A673 (cell line): ENCODE measurements around the gene CREM. TPM values are rescaled to one million over a fixed set of nuclear protein-coding genes. Genes with fewer than 3 reads are reported as not detected.

Experiments used
- BruUV-seq: library from RNA; stranded (reverse); fragments of 400-500 nt; replicated peaks from 2 replicates; lab custom pipeline; 2021; lab: Mats Ljungman, UMichigan
- CTCF ChIA-PET: fragments of 300-600 bp; sonication (Branson Sonifier 250); formaldehyde crosslinking; loops from one replicate; lab custom pipeline; 2022; ENCODE audit warnings: antibody characterized with exemption; lab: Charles Lee
- POLR2A ChIA-PET: fragments of 300-600 bp; sonication (Branson Sonifier 250); formaldehyde crosslinking; loops from one replicate; lab custom pipeline; 2022; ENCODE audit warnings: antibody characterized with exemption; ENCODE audit not compliant: low non-redundant PET; lab: Charles Lee
- DNase-seq: peaks from one replicate; pipeline ENCODE4 v3.0.0-alpha.2; 2015; ENCODE audit warnings: low spot score
- H3K27ac ChIP-seq: fragments of 200-600 bp; sonication (generic); 2 replicates; pipeline ENCODE4 v1.5.1; 2016; ENCODE audit warnings: mixed run types, low read depth, mild to moderate bottlenecking, mixed read lengths, antibody characterized with exemption, low read length; ENCODE audit not compliant: poor library complexity, severe bottlenecking
- H3K27me3 ChIP-seq: fragments of 200-600 bp; sonication (generic); replicated peaks from 2 replicates; pipeline ENCODE4 v1.6.1; 2017; ENCODE audit warnings: mixed run types, low read depth, mild to moderate bottlenecking, mixed read lengths, antibody characterized with exemption, low read length; ENCODE audit not compliant: insufficient read depth, poor library complexity
- H3K36me3 ChIP-seq: fragments of 200-600 bp; sonication (generic); 2 replicates; pipeline ENCODE4 v1.6.1; 2016; ENCODE audit warnings: mixed run types, mild to moderate bottlenecking, mixed read lengths, antibody characterized with exemption, low read length; ENCODE audit not compliant: insufficient read depth, poor library complexity, severe bottlenecking
- H3K4me1 ChIP-seq: fragments of 200-600 bp; sonication (generic); 2 replicates; pipeline ENCODE4 v1.6.1; 2017; ENCODE audit warnings: mixed run types, mild to moderate bottlenecking, mixed read lengths, antibody characterized with exemption, low read length; ENCODE audit not compliant: insufficient read depth, poor library complexity, severe bottlenecking
- H3K4me3 ChIP-seq: fragments of 200-600 bp; sonication (generic); 2 replicates; pipeline ENCODE4 v1.5.1; 2016; ENCODE audit warnings: low read depth, mixed run types, mild to moderate bottlenecking, mixed read lengths, low read length; ENCODE audit not compliant: poor library complexity, severe bottlenecking
- H3K9me3 ChIP-seq: fragments of 200-600 bp; sonication (generic); 2 replicates; pipeline ENCODE4 v1.6.1; 2016; ENCODE audit warnings: mixed run types, low read depth, mild to moderate bottlenecking, mixed read lengths, antibody characterized with exemption, low read length; ENCODE audit not compliant: poor library complexity, severe bottlenecking
- CTCF ChIP-seq: fragments of 300-800, 200-600 bp; sonication (generic); conservative IDR thresholded peaks from 2 replicates; pipeline ENCODE4 v1.5.1; 2017; ENCODE audit warnings: low read depth, mild to moderate bottlenecking, antibody characterized with exemption, low read length, moderate library complexity, mixed read lengths
- EZH2 ChIP-seq: fragments of 200-600 bp; sonication (generic); IDR thresholded peaks from 2 replicates; pipeline ENCODE4 v1.6.1; 2017; ENCODE audit warnings: borderline replicate concordance, low read depth, mild to moderate bottlenecking, mixed read lengths, antibody characterized with exemption, low read length; ENCODE audit not compliant: poor library complexity, severe bottlenecking
- intact Hi-C: fragments of 100-400 bp; cut with micrococcal nuclease; formaldehyde crosslinking; loops from one replicate; pipeline ENCODE4 v1.10.0; 2022; ENCODE audit not compliant: unreplicated experiment
- total RNA-seq: library from RNA; stranded (reverse); gene quantifications from 2 replicates; pipeline ENCODE4 v1.2.3, GENCODE V29; 2021

CREM gene
- total RNA-seq, 1 experiment from 2014 or later, result 66.3 TPM

GRCh38 chr10:35160743-35161142, 34.1 kb downstream of the CREM start:
- H3K27ac ChIP-seq, result no peak overlapping the region
- no peak for DNase-seq
- H3K36me3 ChIP-seq, result peaks cover 9% of the 10 kb centered on the region
- no peak overlapping the region for H3K4me3 ChIP-seq
- no peak for TF ChIP-seq CTCF
- TF ChIP-seq EZH2, result no peak
- H3K4me1 ChIP-seq, result no peaks in the 10 kb centered on the region
- ChIA-PET POLR2A (no interaction called here), CTCF (no interaction called here)
- H3K27me3 ChIP-seq, result no peaks in the 10 kb centered on the region
- peaks cover 9% of the 10 kb centered on the region for H3K9me3 ChIP-seq
- intact Hi-C loops, result no loop called here
- BruUV-seq, result no TSS peak

DNA sequence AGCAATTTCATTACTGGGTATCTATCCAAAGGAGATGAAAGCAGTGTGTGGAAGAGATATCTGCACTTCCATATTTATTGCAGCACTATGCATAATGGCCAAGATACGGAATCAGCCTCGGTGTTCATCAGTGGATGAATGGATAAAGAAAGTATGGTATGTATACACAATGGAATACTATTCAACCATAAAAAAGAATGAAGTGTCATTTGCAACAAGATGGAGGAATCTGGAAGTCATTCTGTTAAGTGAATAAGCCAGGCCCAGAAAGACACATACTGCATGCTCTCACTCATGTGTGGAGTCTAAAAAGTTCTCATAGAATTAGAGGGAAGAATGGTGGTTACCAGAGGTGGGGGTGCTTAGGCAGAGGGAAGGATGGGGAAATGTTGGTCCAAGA, 35.3 kb downstream of the CREM start:
- CTCF ChIA-PET, result no interaction called here
- peaks cover 9% of the 10 kb centered on the region for H3K9me3 ChIP-seq
- no peaks in the 10 kb centered on the region for H3K27me3 ChIP-seq
- no TSS peak for BruUV-seq
- no peak overlapping the region for H3K4me3 ChIP-seq
- TF ChIP-seq EZH2, result no peak
- TF ChIP-seq CTCF, result no peak
- DNase-seq, result no peak
- intact Hi-C loops, result no loop called here
- H3K36me3 ChIP-seq, result peaks cover 9% of the 10 kb centered on the region
- H3K4me1 ChIP-seq, result no peaks in the 10 kb centered on the region
- no peak overlapping the region for H3K27ac ChIP-seq
- POLR2A ChIA-PET, result no interaction called here

- no peak for TF ChIP-seq CTCF
- no peak for TF ChIP-seq EZH2
- ChIA-PET POLR2A (no interaction called here), CTCF (no interaction called here)
- Histone ChIP-seq H3K27me3 (no peaks in the 10 kb centered on the region), H3K4me1 (no peaks in the 10 kb centered on the region), H3K4me3 (no peak overlapping the region), H3K27ac (no peak overlapping the region), H3K36me3 (no peaks in the 10 kb centered on the region), H3K9me3 (no peaks in the 10 kb centered on the region)
- no TSS peak for BruUV-seq
- intact Hi-C loops, result no loop called here
- no peak for DNase-seq
Observed at GRCh38 chr10:35165136-35165535, 38.5 kb downstream of the CREM start.
